22Rv1 (cell line): ENCODE data around the gene TATDN2.

ENCODE experiments used
- H3K27ac ChIP-seq: fragments of 450-650 bp; 2 replicates; pipeline ENCODE4 v1.5.1; 2017
- ZFX ChIP-seq: fragments of 450-650 bp; IDR thresholded peaks from 2 replicates; pipeline ENCODE4 v1.6.1; 2017; ENCODE audit warnings: antibody characterized with exemption, borderline replicate concordance
- TF ChIP-seq, protein P1 (sequence below): fragments of 450-650 bp; IDR thresholded peaks from 2 replicates; pipeline ENCODE4 v1.5.1; 2017; ENCODE audit warnings: mild to moderate bottlenecking

TATDN2 gene

GRCh38 chr3:10319804-10320203 is 71.5 kb downstream of the TATDN2 start:
- no peak overlapping the region for H3K27ac ChIP-seq

DNA sequence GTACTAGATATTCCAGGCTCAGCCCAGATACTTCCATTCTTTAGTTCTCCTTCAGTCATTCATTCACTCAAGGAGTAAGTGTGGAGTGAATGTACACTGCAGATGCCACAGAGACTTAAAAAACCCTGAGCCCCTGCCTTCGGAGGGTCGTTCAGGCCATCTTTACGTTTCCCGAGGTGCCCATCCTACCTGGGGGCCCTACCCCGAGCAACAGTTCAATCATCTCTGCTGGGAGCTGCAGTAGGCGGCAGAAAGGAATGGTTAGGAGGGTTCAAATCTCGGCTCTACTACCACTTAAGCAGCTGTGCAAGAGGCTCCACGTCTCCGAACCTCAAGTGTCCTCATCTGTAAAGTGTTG is 72.0 kb downstream of the TATDN2 start:
- H3K27ac ChIP-seq, result peak overlapping the region; percentile 61
- no peak for TF ChIP-seq ZFX
- TF ChIP-seq, protein P1, sequence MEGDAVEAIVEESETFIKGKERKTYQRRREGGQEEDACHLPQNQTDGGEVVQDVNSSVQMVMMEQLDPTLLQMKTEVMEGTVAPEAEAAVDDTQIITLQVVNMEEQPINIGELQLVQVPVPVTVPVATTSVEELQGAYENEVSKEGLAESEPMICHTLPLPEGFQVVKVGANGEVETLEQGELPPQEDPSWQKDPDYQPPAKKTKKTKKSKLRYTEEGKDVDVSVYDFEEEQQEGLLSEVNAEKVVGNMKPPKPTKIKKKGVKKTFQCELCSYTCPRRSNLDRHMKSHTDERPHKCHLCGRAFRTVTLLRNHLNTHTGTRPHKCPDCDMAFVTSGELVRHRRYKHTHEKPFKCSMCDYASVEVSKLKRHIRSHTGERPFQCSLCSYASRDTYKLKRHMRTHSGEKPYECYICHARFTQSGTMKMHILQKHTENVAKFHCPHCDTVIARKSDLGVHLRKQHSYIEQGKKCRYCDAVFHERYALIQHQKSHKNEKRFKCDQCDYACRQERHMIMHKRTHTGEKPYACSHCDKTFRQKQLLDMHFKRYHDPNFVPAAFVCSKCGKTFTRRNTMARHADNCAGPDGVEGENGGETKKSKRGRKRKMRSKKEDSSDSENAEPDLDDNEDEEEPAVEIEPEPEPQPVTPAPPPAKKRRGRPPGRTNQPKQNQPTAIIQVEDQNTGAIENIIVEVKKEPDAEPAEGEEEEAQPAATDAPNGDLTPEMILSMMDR, result no peak

More at GRCh38 chr3:10319804-10320203, 71.5 kb downstream of the TATDN2 start:
- no peak for TF ChIP-seq ZFX
- TF ChIP-seq, protein P1, result no peak

- TF ChIP-seq, protein P1, result no peak
- TF ChIP-seq ZFX, result no peak
Measured at GRCh38 chr3:10321630-10322351, 73.5 kb downstream of the TATDN2 start.

GRCh38 chr3:10322352-10322710 is 74.1 kb downstream of the TATDN2 start:
- no peak overlapping the region for H3K27ac ChIP-seq
- TF ChIP-seq ZFX, result no peak
- TF ChIP-seq, protein P1, result peak; percentile 48

More at GRCh38 chr3:10321630-10322351, 73.5 kb downstream of the TATDN2 start:
- no peak overlapping the region for H3K27ac ChIP-seq

- no peak for TF ChIP-seq ZFX
- TF ChIP-seq, protein P1, result no peak
- H3K27ac ChIP-seq, result no peak overlapping the region
Measured at GRCh38 chr3:10327592-10327991, 79.3 kb downstream of the TATDN2 start.

DNA sequence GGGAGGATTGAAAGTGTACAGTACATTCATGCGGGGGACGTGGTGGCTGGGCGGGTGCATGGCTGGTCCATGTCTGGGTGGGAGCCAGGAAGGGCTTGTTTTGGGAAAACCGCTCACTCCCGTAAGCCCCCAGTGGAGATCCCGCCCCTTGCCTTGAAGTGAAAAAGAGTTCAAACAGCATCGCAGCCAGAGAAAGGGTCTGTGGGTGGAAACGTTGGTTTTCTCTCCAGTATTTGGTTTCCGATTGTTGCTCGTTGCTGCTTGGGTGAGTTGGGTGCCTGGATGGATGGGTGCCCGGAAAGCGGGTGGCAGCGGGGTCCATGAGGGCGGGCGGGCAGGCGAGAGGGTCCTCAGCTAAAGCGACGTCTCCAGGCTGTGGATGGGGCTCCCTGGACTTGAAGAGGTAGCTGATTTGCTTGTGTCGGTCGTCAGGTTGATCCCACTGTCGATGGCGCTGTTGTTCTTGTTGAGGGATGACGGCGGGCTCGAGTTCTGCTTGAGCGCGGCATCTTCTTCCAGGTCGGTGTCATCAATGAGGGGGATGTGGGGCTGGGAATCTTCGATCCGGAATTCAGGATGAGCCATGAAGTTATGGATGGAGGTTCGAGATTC is 80.3 kb downstream of the TATDN2 start:
- TF ChIP-seq, protein P1, result no peak
- TF ChIP-seq ZFX, result no peak
- no peak overlapping the region for H3K27ac ChIP-seq

GRCh38 chr3:10329495-10330015 is 81.3 kb downstream of the TATDN2 start:
- TF ChIP-seq, protein P1, result no peak
- TF ChIP-seq ZFX, result no peak
- H3K27ac ChIP-seq, result no peak overlapping the region
